Liver (tissue), 3 donors: ENCODE measurements around the gene PPP6R2.

Experiments
- EGR1 ChIP-seq, 2 donors: IDR thresholded peaks; 2 replicates each; pipeline ENCODE4 v1.6.1; 2016 to 2018; ENCODE audit warnings: antibody characterized with exemption in 2 of 2, low read depth in 2 of 2
- GABPA ChIP-seq, 2 donors: IDR thresholded peaks in 1 of 2; conservative IDR thresholded peaks in 1 of 2; 2 replicates each; pipeline ENCODE4 v1.6.1; 2016; ENCODE audit warnings: antibody characterized with exemption in 2 of 2, mild to moderate bottlenecking in 1 of 2, moderate library complexity in 1 of 2
- RAD21 ChIP-seq, 2 donors: IDR thresholded peaks; 2 replicates each; pipeline ENCODE4 v1.6.1; 2016; ENCODE audit warnings: antibody characterized with exemption in 2 of 2, mild to moderate bottlenecking in 2 of 2
- YY1 ChIP-seq: IDR thresholded peaks from 2 replicates; pipeline ENCODE4 v1.6.1; 2016; ENCODE audit warnings: antibody characterized with exemption, mild to moderate bottlenecking
- TF ChIP-seq, protein P1 (sequence below): fragments of 150-350 bp; IDR thresholded peaks from 2 replicates; pipeline ENCODE4 v1.5.1; 2017; ENCODE audit warnings: improper control_type of control experiment, low read depth, low read length; ENCODE audit not compliant: missing input control
- TF ChIP-seq, protein P2 (sequence below): IDR thresholded peaks from 2 replicates; pipeline ENCODE4 v1.6.1; 2016; ENCODE audit warnings: antibody characterized with exemption
- donor health status: healthy.
- donor health status: healthy.

DNA sequence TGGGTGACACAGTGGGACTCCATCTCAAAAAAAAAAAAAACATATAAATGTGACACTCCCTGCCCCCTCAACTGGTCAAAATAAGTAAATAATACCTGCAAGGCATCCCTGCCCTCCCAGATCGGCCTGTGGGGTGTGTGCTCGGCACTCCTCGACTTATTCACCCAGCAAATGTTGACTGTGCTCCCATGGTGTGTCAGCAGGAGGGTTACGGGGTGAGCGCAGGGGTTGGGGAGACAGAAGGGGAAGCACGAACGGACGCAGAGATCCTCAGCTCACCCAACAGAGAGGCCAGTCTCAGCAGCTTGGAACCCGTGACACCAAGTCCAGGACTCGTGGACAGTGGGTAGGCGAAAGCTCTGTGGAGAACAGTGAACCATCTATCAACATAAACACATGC, 136.6 kb downstream of the PPP6R2 start:
- TF ChIP-seq, protein P1, sequence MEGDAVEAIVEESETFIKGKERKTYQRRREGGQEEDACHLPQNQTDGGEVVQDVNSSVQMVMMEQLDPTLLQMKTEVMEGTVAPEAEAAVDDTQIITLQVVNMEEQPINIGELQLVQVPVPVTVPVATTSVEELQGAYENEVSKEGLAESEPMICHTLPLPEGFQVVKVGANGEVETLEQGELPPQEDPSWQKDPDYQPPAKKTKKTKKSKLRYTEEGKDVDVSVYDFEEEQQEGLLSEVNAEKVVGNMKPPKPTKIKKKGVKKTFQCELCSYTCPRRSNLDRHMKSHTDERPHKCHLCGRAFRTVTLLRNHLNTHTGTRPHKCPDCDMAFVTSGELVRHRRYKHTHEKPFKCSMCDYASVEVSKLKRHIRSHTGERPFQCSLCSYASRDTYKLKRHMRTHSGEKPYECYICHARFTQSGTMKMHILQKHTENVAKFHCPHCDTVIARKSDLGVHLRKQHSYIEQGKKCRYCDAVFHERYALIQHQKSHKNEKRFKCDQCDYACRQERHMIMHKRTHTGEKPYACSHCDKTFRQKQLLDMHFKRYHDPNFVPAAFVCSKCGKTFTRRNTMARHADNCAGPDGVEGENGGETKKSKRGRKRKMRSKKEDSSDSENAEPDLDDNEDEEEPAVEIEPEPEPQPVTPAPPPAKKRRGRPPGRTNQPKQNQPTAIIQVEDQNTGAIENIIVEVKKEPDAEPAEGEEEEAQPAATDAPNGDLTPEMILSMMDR: no peak
- TF ChIP-seq YY1 (no peak), RAD21 (IDR thresholded peaks at IDR 0.05) (no peak), GABPA (IDR thresholded peaks at IDR 0.05 in 1 of 2, conservative IDR thresholded peaks at IDR 0.05 in 1 of 2) (no peak), EGR1 (IDR thresholded peaks at IDR 0.05; ENCODE audit: low read depth in 2 of 2) (no peak)
- TF ChIP-seq, protein P2, sequence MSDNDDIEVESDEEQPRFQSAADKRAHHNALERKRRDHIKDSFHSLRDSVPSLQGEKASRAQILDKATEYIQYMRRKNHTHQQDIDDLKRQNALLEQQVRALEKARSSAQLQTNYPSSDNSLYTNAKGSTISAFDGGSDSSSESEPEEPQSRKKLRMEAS: no peak
